NCI-H526 (cell line): ENCODE measurements around the gene MAP2.

Source experiments
- DNase-seq, 2 experiments: peaks; one replicate each; lab custom pipeline; 2025; lab: John Stamatoyannopoulos, UW

MAP2 gene

GRCh38 chr2:209726311-209726710 lies 302.5 kb downstream of the MAP2 start:
- no peak for DNase-seq

- no peak for DNase-seq
These were observed 303.2 kb downstream of the MAP2 start for GRCh38 chr2:209727077-209727476.

GRCh38 chr2:209734805-209735204 lies 311.0 kb downstream of the MAP2 start:
- no peak for DNase-seq

GRCh38 chr2:209741953-209742352 lies 318.1 kb downstream of the MAP2 start:
- no peak for DNase-seq

GRCh38 chr2:209753020-209753419 lies 329.2 kb downstream of the MAP2 start:
- DNase-seq, result no peak

- DNase-seq, result no peak
These were observed 333.3 kb downstream of the MAP2 start for GRCh38 chr2:209757163-209757562.

- no peak for DNase-seq
These were observed 337.7 kb downstream of the MAP2 start for GRCh38 chr2:209761566-209761965.

- DNase-seq, result no peak
These were observed 338.7 kb downstream of the MAP2 start for GRCh38 chr2:209762563-209762962.

- DNase-seq, result no peak
These were observed 339.3 kb downstream of the MAP2 start for GRCh38 chr2:209763106-209763505.

GRCh38 chr2:209766613-209767012 lies 342.8 kb downstream of the MAP2 start:
- DNase-seq, result no peak

GRCh38 chr2:209767316-209767715 lies 343.5 kb downstream of the MAP2 start:
- no peak for DNase-seq

GRCh38 chr2:209768557-209768956 lies 344.7 kb downstream of the MAP2 start:
- DNase-seq, result no peak

GRCh38 chr2:209771474-209772289 lies 347.8 kb downstream of the MAP2 start, which contains the start of gene UNC80:
UNC80 (plus strand) TSS chr2:209771832; CDS start chr2:209772073, 241 bp downstream.
- DNase-seq, result peak; percentile 66 to 78

GRCh38 chr2:209772290-209772685 lies 348.4 kb downstream of the MAP2 start:
- DNase-seq, result peak; percentile 41 to 76

GRCh38 chr2:209773377-209773776 lies 349.5 kb downstream of the MAP2 start:
- DNase-seq, result peak; percentile 25 to 42
